ENCODE measurements around the gene RAC2.

Gene RAC2

DNA sequence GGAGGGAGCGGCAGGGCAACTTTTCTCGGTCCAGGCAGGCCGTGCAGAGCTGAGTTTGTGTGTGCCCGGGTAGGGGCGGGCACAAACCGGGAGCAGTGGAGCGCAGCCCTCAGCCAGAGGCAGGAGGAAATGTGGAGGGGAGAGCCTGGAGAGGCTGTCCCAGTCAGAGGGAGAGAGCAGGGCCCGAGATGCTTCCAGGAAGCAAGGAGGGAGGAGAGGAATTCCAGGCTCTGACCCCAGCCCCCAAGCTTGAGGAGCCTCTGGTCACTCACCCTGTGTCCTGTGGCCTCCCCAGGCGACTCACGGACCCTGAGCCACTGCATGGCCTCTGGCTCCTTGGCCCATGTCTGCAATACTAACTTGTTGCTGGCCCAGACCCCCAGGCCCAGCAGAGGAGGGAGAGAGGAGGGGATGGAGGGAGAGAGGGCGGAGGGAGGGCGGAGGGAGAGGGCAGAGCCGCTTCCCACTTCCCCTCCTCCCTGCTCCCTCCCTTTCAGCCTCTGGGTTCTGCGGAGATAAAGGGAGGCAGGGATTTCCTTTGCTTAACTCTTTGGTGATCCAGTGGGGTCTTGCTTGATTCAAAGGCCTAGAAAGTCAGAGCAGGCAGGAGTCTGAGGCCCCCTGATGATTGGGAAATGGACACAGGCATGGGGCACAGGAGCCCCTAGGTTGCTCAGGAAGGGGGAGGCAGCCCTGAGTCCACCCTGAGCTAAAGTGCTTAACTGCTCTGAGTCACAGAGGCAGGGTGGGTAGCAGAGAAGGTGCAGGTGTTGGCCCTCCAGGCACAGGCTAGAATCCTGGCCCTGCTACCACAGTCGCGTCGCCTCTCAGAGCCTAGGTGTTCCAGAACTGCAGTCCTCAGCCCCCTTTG lies 55.9 kb downstream of the RAC2 start, which contains the start of gene C1QTNF6:
TSS of gene C1QTNF6 (minus strand) at position 357 of the 871 bp plus-strand sequence. CDS start at position 323, 34 bp downstream.
- Histone ChIP-seq H3K36me3 (ENCODE audit: control insufficient read depth, insufficient read depth, low read length) (no peaks in the 10 kb centered on the region), H3K4me3 (ENCODE audit: low read depth, low read length) (peak within 1 kb of the TSS; percentile 51), H3K27me3 (ENCODE audit: control insufficient read depth, insufficient read depth, low read length) (no peaks in the 10 kb centered on the region), H3K79me2 (no peaks in the 10 kb centered on the region), H3K9ac (no peak within 1 kb of the TSS), H3K27ac (peak within 1 kb of the TSS; percentile 88), H3K4me2 (ENCODE audit: low read length) (peak within 1 kb of the TSS; percentile 77), H3K9me3 (ENCODE audit: control insufficient read depth, low read length) (no peaks in the 10 kb centered on the region), H2AFZ (peak within 1 kb of the TSS; percentile 83), H3K4me1 (peaks cover 39% of the 10 kb centered on the region)
- TF ChIP-seq, protein P1, sequence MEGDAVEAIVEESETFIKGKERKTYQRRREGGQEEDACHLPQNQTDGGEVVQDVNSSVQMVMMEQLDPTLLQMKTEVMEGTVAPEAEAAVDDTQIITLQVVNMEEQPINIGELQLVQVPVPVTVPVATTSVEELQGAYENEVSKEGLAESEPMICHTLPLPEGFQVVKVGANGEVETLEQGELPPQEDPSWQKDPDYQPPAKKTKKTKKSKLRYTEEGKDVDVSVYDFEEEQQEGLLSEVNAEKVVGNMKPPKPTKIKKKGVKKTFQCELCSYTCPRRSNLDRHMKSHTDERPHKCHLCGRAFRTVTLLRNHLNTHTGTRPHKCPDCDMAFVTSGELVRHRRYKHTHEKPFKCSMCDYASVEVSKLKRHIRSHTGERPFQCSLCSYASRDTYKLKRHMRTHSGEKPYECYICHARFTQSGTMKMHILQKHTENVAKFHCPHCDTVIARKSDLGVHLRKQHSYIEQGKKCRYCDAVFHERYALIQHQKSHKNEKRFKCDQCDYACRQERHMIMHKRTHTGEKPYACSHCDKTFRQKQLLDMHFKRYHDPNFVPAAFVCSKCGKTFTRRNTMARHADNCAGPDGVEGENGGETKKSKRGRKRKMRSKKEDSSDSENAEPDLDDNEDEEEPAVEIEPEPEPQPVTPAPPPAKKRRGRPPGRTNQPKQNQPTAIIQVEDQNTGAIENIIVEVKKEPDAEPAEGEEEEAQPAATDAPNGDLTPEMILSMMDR (IDR thresholded peaks at IDR 0.05): no peak

DNA sequence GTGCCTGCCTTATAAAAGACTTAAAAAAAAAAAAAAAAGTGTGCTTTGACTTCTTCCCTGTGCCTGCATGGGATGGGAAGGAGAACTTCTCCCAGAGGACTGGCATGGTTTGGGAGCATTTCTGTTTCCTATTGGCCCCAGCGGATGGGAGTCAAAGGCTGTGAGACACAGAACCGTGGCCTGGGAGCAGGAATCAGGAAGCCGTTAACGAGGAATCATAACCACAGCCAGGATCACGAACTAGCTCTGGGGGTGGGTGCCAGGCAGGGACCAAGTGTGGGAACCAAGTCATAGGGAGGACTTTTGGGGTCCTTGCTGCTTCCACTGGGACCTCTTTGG lies 56.5 kb downstream of the RAC2 start:
- peaks cover 34% of the 10 kb centered on the region for H3K4me1 ChIP-seq
- H3K79me2 ChIP-seq: no peaks in the 10 kb centered on the region
- TF ChIP-seq, protein P1 (IDR thresholded peaks at IDR 0.05): no peak
- H3K4me2 ChIP-seq (ENCODE audit: low read length): peak overlapping the region; percentile 77
- no peaks in the 10 kb centered on the region for H3K9me3 ChIP-seq (ENCODE audit: control insufficient read depth, low read length)
- H2AFZ ChIP-seq: peak overlapping the region; percentile 83
- no peaks in the 10 kb centered on the region for H3K27me3 ChIP-seq (ENCODE audit: control insufficient read depth, insufficient read depth, low read length)
- no peak overlapping the region for H3K9ac ChIP-seq
- peak overlapping the region; percentile 51 for H3K4me3 ChIP-seq (ENCODE audit: low read depth, low read length)
- peak overlapping the region; percentile 88 for H3K27ac ChIP-seq
- no peaks in the 10 kb centered on the region for H3K36me3 ChIP-seq (ENCODE audit: control insufficient read depth, insufficient read depth, low read length)

DNA sequence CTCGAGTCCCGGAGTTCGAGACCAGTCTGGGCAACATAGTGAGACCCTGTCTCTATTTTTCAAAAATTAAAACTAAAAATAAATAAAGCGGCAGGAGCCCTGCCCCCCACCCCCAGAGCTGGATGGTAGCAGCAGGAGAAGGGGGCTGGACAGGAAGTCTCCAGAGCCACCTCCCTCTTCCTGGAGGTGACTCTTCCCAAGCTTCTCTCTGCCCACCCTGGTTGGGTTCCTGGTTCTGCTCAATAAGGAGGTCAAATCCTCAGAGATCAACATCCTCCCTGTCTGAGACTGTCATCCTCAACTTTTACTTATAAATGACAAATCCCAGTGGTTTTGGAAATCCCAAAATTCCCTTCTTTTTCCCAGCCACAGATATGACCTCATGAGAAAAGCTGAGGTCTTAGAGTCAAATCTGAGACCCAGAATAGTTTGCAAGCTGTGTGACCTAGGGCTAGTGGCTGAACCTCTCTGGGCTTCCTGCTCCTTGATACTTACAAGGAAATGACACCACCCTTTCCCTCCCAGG lies 57.0 kb downstream of the RAC2 start:
- Histone ChIP-seq H3K4me3 (ENCODE audit: low read depth, low read length) (peak overlapping the region; percentile 51), H3K79me2 (no peaks in the 10 kb centered on the region), H3K4me1 (peaks cover 32% of the 10 kb centered on the region), H3K27me3 (ENCODE audit: control insufficient read depth, insufficient read depth, low read length) (no peaks in the 10 kb centered on the region), H3K9ac (no peak overlapping the region), H3K27ac (peak overlapping the region; percentile 88), H2AFZ (no peak overlapping the region), H3K4me2 (ENCODE audit: low read length) (peak overlapping the region; percentile 77), H3K9me3 (ENCODE audit: control insufficient read depth, low read length) (no peaks in the 10 kb centered on the region), H3K36me3 (ENCODE audit: control insufficient read depth, insufficient read depth, low read length) (no peaks in the 10 kb centered on the region)
- TF ChIP-seq, protein P1 (IDR thresholded peaks at IDR 0.05): no peak

DNA sequence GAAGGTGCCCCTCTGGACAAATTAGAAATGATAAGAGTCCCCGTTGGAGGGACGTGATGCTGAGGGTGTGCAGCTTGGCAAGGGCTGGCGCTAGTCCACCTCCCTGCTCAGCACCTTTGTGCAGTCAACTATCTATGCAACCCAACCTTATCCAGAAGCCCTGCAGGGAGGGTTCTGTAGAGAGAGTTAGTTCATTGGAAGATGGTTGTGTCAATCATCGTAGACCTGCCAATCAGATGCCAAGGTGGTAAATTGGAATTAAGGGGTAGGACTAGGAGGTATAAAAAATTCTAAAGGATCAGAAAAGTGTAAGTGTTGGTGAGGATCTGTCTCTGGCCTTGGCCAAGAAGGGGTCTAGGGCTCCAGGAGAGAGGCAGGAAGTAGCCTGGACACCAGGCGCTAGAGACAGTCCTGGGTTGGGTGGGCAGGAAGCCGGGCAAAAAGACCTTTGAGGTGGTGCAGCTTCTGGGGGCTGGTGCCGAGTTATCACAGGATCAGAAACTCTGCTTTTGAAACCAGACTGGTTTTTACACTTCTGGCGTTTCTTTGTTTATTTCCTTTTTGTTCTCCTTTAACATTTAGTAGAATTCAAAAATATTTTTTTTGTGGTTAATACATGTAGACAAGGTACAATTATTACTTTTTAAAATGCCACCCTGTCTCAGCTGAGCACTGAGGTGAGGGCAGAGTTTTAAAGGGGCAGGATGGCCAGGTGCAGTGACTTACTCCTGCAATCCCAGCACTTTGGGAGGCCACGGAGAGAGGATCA lies 57.7 kb downstream of the RAC2 start:
- H2AFZ ChIP-seq: no peak overlapping the region
- no peak overlapping the region for H3K4me3 ChIP-seq (ENCODE audit: low read depth, low read length)
- peaks cover 29% of the 10 kb centered on the region for H3K4me1 ChIP-seq
- peak overlapping the region; percentile 29 for H3K27ac ChIP-seq
- H3K9ac ChIP-seq: no peak overlapping the region
- H3K36me3 ChIP-seq (ENCODE audit: control insufficient read depth, insufficient read depth, low read length): no peaks in the 10 kb centered on the region
- TF ChIP-seq, protein P1 (IDR thresholded peaks at IDR 0.05): no peak
- H3K9me3 ChIP-seq (ENCODE audit: control insufficient read depth, low read length): no peaks in the 10 kb centered on the region
- H3K27me3 ChIP-seq (ENCODE audit: control insufficient read depth, insufficient read depth, low read length): no peaks in the 10 kb centered on the region
- H3K4me2 ChIP-seq (ENCODE audit: low read length): peak overlapping the region; percentile 77
- H3K79me2 ChIP-seq: no peaks in the 10 kb centered on the region
